IMR-90 (cell line): ENCODE measurements around the gene USP32. TPM values are rescaled to one million over a fixed set of nuclear protein-coding genes. Genes with fewer than 3 reads are reported as not detected.

Experiments used
- ATAC-seq: fragments of 200-7000 bp; cut with Tn5 transposase; 2 replicates; pipeline ENCODE4 v1.9.1; 2020; ENCODE audit warnings: low read depth, mild to moderate bottlenecking, moderate library complexity
- BruUV-seq: library from RNA; stranded (reverse); fragments of 400-500 nt; replicated peaks from 2 replicates; lab custom pipeline; 2021; lab: Mats Ljungman, UMichigan
- CTCF ChIA-PET: fragments of 300-600 bp; formaldehyde crosslinking; extraction: SDS; loops from one replicate; lab custom pipeline; 2021; ENCODE audit warnings: antibody characterized with exemption; lab: Yijun Ruan, JAX
- POLR2A ChIA-PET: fragments of 300-600 bp; sonication (Branson Sonifier 250); formaldehyde crosslinking; loops from one replicate; lab custom pipeline; 2022; ENCODE audit warnings: antibody characterized with exemption; ENCODE audit not compliant: unreplicated experiment; lab: Charles Lee
- DNase-seq: peaks from one replicate; pipeline ENCODE4 v3.0.0; 2013
- H2AFZ ChIP-seq: replicated peaks from 2 replicates; pipeline ENCODE3; 2013; ENCODE audit warnings: low read length, mild to moderate bottlenecking; ENCODE audit not compliant: poor library complexity
- H2AK5ac ChIP-seq: 2 replicates; pipeline ENCODE4 v1.6.1; 2013; ENCODE audit warnings: low read depth, low read length, inconsistent platforms
- H2AK9ac ChIP-seq: replicated peaks from 2 replicates; pipeline ENCODE3; 2013; ENCODE audit warnings: mild to moderate bottlenecking, low read depth, low read length, moderate library complexity; ENCODE audit not compliant: poor library complexity
- H2BK120ac ChIP-seq: 2 replicates; pipeline ENCODE4 v1.6.1; 2013; ENCODE audit warnings: low read depth, low read length, inconsistent platforms
- H2BK15ac ChIP-seq: 3 replicates; pipeline ENCODE4 v1.6.1; 2013; ENCODE audit warnings: low read depth, low read length, inconsistent platforms
- H2BK20ac ChIP-seq: 2 replicates; pipeline ENCODE4 v1.6.1; 2013; ENCODE audit warnings: low read depth, mild to moderate bottlenecking, inconsistent platforms, low read length, moderate library complexity
- H2BK5ac ChIP-seq: 2 replicates; pipeline ENCODE4 v1.6.1; 2013; ENCODE audit warnings: mild to moderate bottlenecking, low read depth, low read length, inconsistent platforms; ENCODE audit not compliant: poor library complexity, severe bottlenecking
- H3K14ac ChIP-seq: replicated peaks from 2 replicates; pipeline ENCODE4 v1.6.1; 2013; ENCODE audit warnings: low read depth, low read length, inconsistent platforms
- H3K18ac ChIP-seq: 2 replicates; pipeline ENCODE4 v1.6.1; 2013; ENCODE audit warnings: low read depth, low read length, control low read depth
- H3K23ac ChIP-seq: 2 replicates; pipeline ENCODE4 v1.6.1; 2013; ENCODE audit warnings: low read depth, low read length, inconsistent platforms
- H3K27ac ChIP-seq: 2 replicates; pipeline ENCODE4 v1.5.1; 2013; ENCODE audit warnings: mild to moderate bottlenecking, control low read depth, low read length; ENCODE audit not compliant: insufficient read depth
- H3K27me3 ChIP-seq: 2 replicates; pipeline ENCODE4 v1.6.1; 2013; ENCODE audit warnings: low read length; ENCODE audit not compliant: control insufficient read depth, insufficient read depth
- H3K36me3 ChIP-seq: 2 replicates; pipeline ENCODE4 v1.6.1; 2013; ENCODE audit warnings: low read length, mixed read lengths; ENCODE audit not compliant: control insufficient read depth, insufficient read depth
- H3K4ac ChIP-seq: 2 replicates; pipeline ENCODE4 v1.6.1; 2013; ENCODE audit warnings: low read depth, low read length, inconsistent platforms
- H3K4me1 ChIP-seq: 2 replicates; pipeline ENCODE4 v1.6.1; 2013; ENCODE audit warnings: low read length, mixed read lengths; ENCODE audit not compliant: control insufficient read depth, insufficient read depth
- H3K4me2 ChIP-seq: 2 replicates; pipeline ENCODE4 v1.6.1; 2013; ENCODE audit warnings: low read depth, mild to moderate bottlenecking, control low read depth, low read length, moderate library complexity
- H3K4me3 ChIP-seq: 2 replicates; pipeline ENCODE4 v1.5.1; 2013; ENCODE audit warnings: low read depth, mild to moderate bottlenecking, control low read depth, low read length, moderate library complexity; ENCODE audit not compliant: insufficient read depth
- H3K56ac ChIP-seq: 2 replicates; pipeline ENCODE4 v1.6.1; 2013; ENCODE audit warnings: low read length, inconsistent platforms; ENCODE audit not compliant: insufficient read depth; ENCODE audit errors: extremely low read depth
- H3K79me1 ChIP-seq, 2 experiments: 2 replicates each; pipeline ENCODE4 v1.6.1; 2013; ENCODE audit warnings: low read length in 2 of 2, inconsistent platforms in 1 of 2, low read depth in 1 of 2
- H3K9ac ChIP-seq: 2 replicates; pipeline ENCODE4 v1.6.1; 2013; ENCODE audit warnings: low read depth, low read length, control low read depth
- H3K9me1 ChIP-seq: 2 replicates; pipeline ENCODE4 v1.6.1; 2013; ENCODE audit warnings: low read length, inconsistent platforms; ENCODE audit not compliant: insufficient read depth
- H3K9me3 ChIP-seq: 2 replicates; pipeline ENCODE4 v1.6.1; 2013; ENCODE audit warnings: low read length; ENCODE audit not compliant: control insufficient read depth, insufficient read depth
- H4K20me1 ChIP-seq: 2 replicates; pipeline ENCODE4 v1.6.1; 2013; ENCODE audit warnings: low read length, inconsistent platforms; ENCODE audit not compliant: insufficient read depth
- H4K5ac ChIP-seq: 2 replicates; pipeline ENCODE4 v1.6.1; 2013; ENCODE audit warnings: mild to moderate bottlenecking, low read depth, low read length, control low read depth
- H4K8ac ChIP-seq, 2 experiments: 2 replicates each; pipeline ENCODE4 v1.6.1; 2013; ENCODE audit warnings: low read depth in 2 of 2, low read length in 2 of 2, control low read depth in 1 of 2, inconsistent platforms in 1 of 2
- H4K91ac ChIP-seq: 2 replicates; pipeline ENCODE4 v1.6.1; 2013; ENCODE audit warnings: low read depth, low read length, inconsistent platforms; ENCODE audit not compliant: insufficient read depth
- BHLHE40 ChIP-seq: fragments of 150-350 bp; IDR thresholded peaks from 2 replicates; pipeline ENCODE4 v1.6.1; 2016; ENCODE audit warnings: mild to moderate bottlenecking, low read depth, low read length
- CEBPB ChIP-seq: IDR thresholded peaks from 2 replicates; pipeline ENCODE4 v1.6.1; 2012; ENCODE audit warnings: low read depth, low read length, improper control_type of control experiment
- CHD1 ChIP-seq: IDR thresholded peaks from 2 replicates; pipeline ENCODE4 v1.6.1; 2012; ENCODE audit warnings: low read depth, low read length, improper control_type of control experiment
- CTCF ChIP-seq: conservative IDR thresholded peaks from 2 replicates; pipeline ENCODE4 v1.5.1; 2012; ENCODE audit warnings: mild to moderate bottlenecking, low read depth, low read length, improper control_type of control experiment
- ELK1 ChIP-seq: fragments of 150-350 bp; IDR thresholded peaks from 2 replicates; pipeline ENCODE4 v1.6.1; 2016; ENCODE audit warnings: low read depth, mild to moderate bottlenecking, low read length, moderate library complexity, borderline replicate concordance
- FOS ChIP-seq: fragments of 150-350 bp; IDR thresholded peaks from 2 replicates; pipeline ENCODE4 v1.6.1; 2016; ENCODE audit warnings: low read depth, low read length
- MAFK ChIP-seq: IDR thresholded peaks from 2 replicates; pipeline ENCODE4 v1.6.1; 2012; ENCODE audit warnings: low read depth, low read length, improper control_type of control experiment
- MAZ ChIP-seq: IDR thresholded peaks from 2 replicates; pipeline ENCODE4 v1.6.1; 2012; ENCODE audit warnings: low read depth, mild to moderate bottlenecking, low read length, improper control_type of control experiment, moderate library complexity, borderline replicate concordance
- MXI1 ChIP-seq: IDR thresholded peaks from 2 replicates; pipeline ENCODE4 v1.6.1; 2012; ENCODE audit warnings: low read depth, mild to moderate bottlenecking, low read length, moderate library complexity, borderline replicate concordance
- NFE2L2 ChIP-seq: fragments of 150-350 bp; IDR thresholded peaks from 2 replicates; pipeline ENCODE4 v1.6.1; 2016; ENCODE audit warnings: low read depth, mild to moderate bottlenecking, low read length
- POLR2A ChIP-seq: IDR thresholded peaks from 2 replicates; pipeline ENCODE4 v1.6.1; 2012; ENCODE audit warnings: mild to moderate bottlenecking, low read depth, low read length
- RAD21 ChIP-seq: IDR thresholded peaks from 2 replicates; pipeline ENCODE4 v1.6.1; 2012; ENCODE audit warnings: low read length, improper control_type of control experiment
- RCOR1 ChIP-seq: IDR thresholded peaks from 2 replicates; pipeline ENCODE4 v1.6.1; 2012; ENCODE audit warnings: mild to moderate bottlenecking, low read length, improper control_type of control experiment; ENCODE audit not compliant: insufficient replicate concordance
- RFX5 ChIP-seq: IDR thresholded peaks from 2 replicates; pipeline ENCODE4 v1.8.0; 2012; ENCODE audit warnings: low read depth, mild to moderate bottlenecking, low read length, moderate library complexity
- SMC3 ChIP-seq: fragments of 150-350 bp; IDR thresholded peaks from 2 replicates; pipeline ENCODE4 v1.6.1; 2016; ENCODE audit warnings: low read depth, mild to moderate bottlenecking, antibody characterized with exemption, low read length, moderate library complexity
- USF2 ChIP-seq: fragments of 150-350 bp; IDR thresholded peaks from 2 replicates; pipeline ENCODE4 v1.6.1; 2017; ENCODE audit warnings: mild to moderate bottlenecking, antibody characterized with exemption, low read length, low read depth
- dilution Hi-C: fragments of 300-500 bp; cut with HindIII; formaldehyde crosslinking; loops from one replicate; pipeline ENCODE4 v1.14.3; 2018; ENCODE audit warnings: low sequenced_read_pairs; ENCODE audit not compliant: unreplicated experiment
- in situ Hi-C: fragments of 300-500 bp; cut with MboI; formaldehyde crosslinking; loops from 3 replicates; pipeline ENCODE4 v1.14.3; 2019; ENCODE audit warnings: low sequenced_read_pairs, inconsistent platforms, mixed read lengths
- intact Hi-C: fragments of 100-400 bp; cut with micrococcal nuclease; formaldehyde crosslinking; loops from 2 replicates; pipeline ENCODE4 v1.10.0; 2022
- polyA plus RNA-seq, 3 experiments: library from polyadenylated mRNA; depleted of rRNA; stranded (reverse); fragments of >200 nt; gene quantifications; 2 replicates each; pipeline ENCODE4 v1.2.3, GENCODE V29; 2012; ENCODE audit warnings: low replicate concordance in 1 of 3
- total RNA-seq: library from RNA; depleted of rRNA; stranded (reverse); fragments of >200 nt; gene quantifications from 2 replicates; pipeline ENCODE4 v1.2.3, GENCODE V29; 2012

USP32 gene
- total and polyA plus RNA-seq, 2 of the 4 experiments (the other 2 are of a cell fraction), result 16.8 to 46.8 TPM

- Histone ChIP-seq H3K14ac (no peak overlapping the region), H3K9ac (no peak overlapping the region), H3K9me1 (peaks cover 3% of the 10 kb centered on the region; the same call in 1 of the 2 replicates), H3K36me3 (no peaks in the 10 kb centered on the region), H3K23ac (no peak overlapping the region), H2AFZ (no peak overlapping the region), H2BK120ac (no peak overlapping the region), H3K4me2 (no peak overlapping the region), H2BK15ac (no peak overlapping the region), H3K27ac (no peak overlapping the region), H3K4me3 (no peak overlapping the region), H4K5ac (no peak overlapping the region), H3K79me1 (no peaks in the 10 kb centered on the region), H2BK5ac (no peak overlapping the region), H3K4me1 (0 out of 2 replicates have a peak, but pooled peaks cover 2% of the 10 kb centered on the region), H3K27me3 (peaks cover 1% of the 10 kb centered on the region; the same call in 1 of the 2 replicates), H3K56ac (no peak overlapping the region), H2AK9ac (no peak overlapping the region), H3K9me3 (no peaks in the 10 kb centered on the region), H2BK20ac (no peak overlapping the region), H4K20me1 (no peaks in the 10 kb centered on the region), H2AK5ac (no peak overlapping the region), H3K18ac (no peak overlapping the region), H4K8ac (no peak overlapping the region), H4K91ac (no peak overlapping the region), H3K4ac (no peak overlapping the region)
- no peak for ATAC-seq
- POLR2A ChIA-PET, result no interaction called here
- CTCF ChIA-PET, result no interaction called here
- no peak for DNase-seq
- in situ Hi-C loops, result loop anchor here (25.0 kb wide), 1 partner anchor 265 kb away; the partner anchor contains the start of gene CA4
- BruUV-seq, result no TSS peak
- TF ChIP-seq CTCF (no peak), ELK1 (no peak), MAFK (no peak), MXI1 (no peak), RFX5 (no peak), NFE2L2 (no peak), RAD21 (no peak), CHD1 (no peak), CEBPB (no peak), FOS (no peak), BHLHE40 (no peak), SMC3 (no peak), POLR2A (no peak), MAZ (no peak), RCOR1 (no peak), USF2 (no peak)
- intact Hi-C loops, result no loop called here
- dilution Hi-C loops, result no loop called here
Measured at GRCh38 chr17:60401819-60402218, 9.9 kb upstream of the USP32 start.
